T-helper 1 cell (primary cell): ENCODE measurements around the gene TEAD1.

Experiments used
- DNase-seq, 5 donors: peaks; one replicate each; pipeline ENCODE4 v3.0.0-alpha.2; 2012 to 2020

The TEAD1 gene

DNA sequence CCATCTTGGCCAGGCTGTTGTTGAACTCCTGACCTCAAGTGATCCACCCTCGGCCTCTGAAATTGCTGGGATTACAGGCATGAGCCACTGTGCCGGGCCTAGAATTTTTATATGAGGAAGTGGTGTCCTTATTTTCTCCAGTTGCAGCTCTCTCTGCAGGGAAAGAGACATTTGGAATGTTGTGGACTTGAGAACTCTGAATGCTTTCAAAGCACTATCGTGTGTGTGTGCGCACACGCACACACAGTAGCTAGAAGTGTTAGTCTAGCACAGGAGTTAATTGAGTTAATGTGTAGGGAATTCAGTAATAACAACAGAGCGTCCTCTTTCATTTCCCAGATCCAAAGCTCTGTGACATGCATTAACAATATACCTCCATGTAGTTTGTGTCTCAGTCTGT, 170.9 kb downstream of the TEAD1 start:
- no peak for DNase-seq

DNA sequence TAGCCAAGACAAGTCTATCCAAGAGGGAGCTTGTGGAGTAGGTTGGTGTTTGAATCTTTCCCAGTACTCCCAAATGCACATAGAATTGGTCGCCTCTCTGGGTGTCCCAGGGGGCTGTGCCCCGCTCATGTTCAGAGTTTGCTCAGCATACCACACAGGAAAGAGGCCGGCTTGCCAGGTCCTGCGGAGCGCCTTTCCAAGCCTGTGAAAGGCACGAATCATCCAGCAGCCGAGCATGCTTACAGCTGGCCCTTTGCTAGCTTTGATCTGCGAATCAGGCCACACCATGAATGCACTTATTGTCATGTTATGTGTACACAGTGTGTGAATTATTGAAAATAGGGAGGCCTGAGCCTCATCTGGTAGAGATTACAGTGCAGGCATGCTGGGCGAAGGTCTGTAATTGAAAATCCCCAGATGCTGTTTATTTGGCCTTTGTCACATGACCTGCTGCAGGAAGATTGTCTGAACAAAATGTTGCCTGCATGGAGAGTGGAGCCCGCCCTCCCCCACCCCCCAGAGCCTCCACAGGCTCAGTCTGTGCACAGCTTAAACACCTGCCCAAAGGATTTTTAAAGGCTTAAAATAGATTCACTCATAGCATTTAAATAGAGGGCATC, 171.6 kb downstream of the TEAD1 start:
- no peak for DNase-seq

DNA sequence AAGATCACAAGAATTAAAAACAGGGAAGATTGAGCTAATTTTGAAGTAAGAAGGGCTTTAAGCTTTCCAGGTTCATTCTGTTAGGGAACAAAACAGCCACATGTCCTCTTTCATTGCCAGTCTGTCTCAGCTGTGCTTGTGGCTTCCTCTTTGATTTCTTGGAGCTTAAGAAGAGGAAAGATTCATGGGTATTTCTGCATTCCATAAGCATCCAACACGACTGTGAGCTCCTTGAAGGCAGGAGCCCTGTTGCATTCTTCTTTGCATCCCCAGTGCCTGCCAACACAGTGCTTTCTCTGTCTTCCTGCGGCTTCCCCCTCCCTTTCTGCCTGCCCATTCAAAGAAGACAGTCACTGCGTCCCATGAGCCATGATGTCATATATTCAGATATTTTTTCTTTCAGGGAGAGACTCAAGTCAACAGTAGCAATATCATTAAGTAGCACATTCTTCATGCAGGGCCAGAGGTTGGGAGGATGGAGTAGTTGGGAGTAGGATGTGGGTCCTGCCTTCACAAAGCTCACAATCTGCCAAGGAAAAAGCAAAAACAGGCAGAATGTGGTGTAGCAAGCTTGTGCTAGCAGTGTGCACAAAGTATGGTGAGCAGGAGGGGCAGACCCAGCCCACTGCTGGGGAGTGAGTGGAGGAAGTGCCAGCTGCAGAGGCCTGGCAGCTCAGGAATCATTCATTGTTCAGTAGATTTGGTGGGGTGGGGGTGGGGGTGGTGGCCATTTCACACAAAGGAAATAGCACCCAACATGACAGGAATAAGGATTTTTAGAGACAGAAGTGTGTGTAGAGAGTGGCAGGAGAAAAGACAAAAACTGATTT, 172.8 kb downstream of the TEAD1 start:
- no peak for DNase-seq

DNA sequence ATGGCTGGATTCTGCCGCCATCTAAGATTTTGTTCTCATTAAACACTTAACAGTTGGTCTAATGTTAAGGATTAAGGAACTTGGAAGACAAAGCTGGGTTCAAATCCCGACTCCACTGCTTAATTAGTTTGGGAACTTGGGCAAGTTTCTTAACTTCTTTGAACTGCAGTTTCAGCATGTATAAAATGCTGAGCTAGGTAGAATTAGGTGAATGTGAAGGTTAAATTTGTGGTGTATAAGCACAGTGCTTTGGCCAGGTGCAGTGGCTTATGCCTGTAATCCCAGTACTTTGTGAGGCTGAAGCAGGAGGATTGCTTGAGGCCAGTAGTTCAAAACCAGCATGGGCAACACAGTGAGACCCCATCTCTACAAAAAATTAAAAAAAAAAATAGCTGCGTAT, 174.2 kb downstream of the TEAD1 start:
- no peak for DNase-seq

DNA sequence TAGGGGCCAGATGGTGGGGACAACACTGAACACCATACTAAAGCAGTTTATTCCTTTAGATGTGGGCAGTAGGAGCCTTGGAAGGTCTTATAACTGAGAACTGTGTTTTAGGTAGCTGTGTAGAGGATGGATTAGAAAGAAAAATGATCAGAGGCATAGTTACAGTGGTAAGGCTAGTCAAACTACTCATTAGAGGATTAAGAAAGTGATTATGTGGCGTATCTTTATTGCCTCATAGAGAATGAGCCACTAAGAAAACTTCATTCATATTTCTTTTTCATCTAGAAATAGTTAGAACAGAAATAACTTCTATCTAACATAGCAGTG, 179.1 kb downstream of the TEAD1 start:
- DNase-seq, result no peak

DNA sequence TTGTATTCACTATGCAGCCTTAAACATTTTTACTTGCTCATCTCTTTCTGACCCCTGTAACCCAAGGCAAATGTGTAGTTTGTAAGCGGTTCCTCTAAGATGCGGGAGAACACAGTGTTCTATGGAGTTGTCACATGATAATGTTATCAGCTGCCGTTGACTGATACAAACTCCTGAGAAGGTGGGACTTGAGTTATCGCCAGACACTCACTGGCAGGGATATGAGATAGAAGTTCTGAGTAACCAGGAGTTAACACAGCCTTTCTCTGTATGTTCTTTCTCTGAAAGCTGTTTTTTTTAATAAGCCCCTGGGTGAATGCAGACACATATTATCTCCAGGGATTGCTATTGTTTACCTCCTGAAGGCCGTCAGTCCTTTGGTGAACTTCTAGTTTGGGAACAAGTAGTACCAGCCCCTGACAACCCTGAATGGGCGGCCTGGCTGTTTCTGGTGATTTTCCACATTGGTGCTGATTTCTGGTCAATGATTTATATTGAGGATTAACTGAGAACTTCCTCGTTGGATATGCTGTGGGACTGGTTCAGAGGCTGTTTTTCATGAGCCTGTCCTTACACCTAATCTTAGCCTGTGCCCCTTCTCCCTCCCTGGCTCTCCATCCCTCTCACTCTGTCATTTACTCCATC, 179.6 kb downstream of the TEAD1 start:
- no peak for DNase-seq

DNA sequence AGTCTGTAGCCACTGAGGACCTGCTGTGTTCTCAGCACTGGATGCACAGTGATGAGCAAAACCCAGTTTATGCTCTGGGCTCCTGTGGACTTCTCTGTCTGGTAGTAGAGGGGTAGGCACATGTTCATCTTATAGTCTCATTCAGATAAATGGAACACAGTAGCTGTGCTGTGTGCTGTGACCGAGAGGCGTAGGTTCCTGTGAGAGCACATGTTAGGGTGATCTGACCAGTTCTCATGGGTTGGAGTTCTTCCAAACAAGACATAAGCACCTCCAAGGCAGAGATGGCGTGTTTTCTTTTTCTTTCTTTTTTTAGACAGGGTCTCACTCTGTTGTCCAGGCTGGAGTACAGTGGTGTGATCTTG, 180.1 kb downstream of the TEAD1 start:
- no peak for DNase-seq

DNA sequence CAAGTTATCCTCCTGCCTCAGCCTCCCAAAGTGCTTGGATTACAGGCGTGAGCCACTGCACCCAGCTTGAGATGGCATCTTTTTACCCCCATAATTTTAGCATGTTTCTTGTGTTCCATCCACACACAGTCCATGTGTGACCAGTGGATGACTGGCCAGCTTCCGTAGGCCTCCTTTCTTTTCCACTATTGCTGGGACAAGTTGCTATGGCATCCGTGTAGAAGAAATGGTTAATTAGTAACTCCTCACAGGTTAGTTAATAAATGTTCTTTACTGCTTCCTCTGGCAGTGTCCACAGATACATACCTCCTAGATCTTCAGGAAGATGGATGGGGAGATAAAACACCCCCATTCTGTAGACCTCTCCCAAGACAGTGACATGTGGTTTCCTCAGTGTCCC, 180.6 kb downstream of the TEAD1 start:
- no peak for DNase-seq

DNA sequence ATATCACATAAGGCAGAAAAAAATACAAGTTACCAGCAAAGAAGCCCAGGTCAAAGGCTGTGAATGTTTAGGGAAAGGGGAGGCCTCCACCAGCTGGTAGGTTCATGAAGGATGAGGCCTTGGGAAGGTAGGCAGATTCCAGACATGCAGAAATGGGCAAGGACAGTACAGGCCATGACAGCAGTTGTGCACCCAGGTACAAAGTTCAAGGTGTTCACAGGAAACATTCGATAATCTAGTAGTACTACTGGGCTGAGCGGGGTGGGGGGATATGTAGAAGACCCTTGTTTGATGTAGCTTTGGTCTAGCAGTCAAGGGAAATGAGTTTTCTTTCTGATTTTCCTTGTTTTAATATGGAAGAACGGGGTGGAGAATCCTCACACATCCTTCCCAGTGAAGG, 182.1 kb downstream of the TEAD1 start:
- no peak for DNase-seq

DNA sequence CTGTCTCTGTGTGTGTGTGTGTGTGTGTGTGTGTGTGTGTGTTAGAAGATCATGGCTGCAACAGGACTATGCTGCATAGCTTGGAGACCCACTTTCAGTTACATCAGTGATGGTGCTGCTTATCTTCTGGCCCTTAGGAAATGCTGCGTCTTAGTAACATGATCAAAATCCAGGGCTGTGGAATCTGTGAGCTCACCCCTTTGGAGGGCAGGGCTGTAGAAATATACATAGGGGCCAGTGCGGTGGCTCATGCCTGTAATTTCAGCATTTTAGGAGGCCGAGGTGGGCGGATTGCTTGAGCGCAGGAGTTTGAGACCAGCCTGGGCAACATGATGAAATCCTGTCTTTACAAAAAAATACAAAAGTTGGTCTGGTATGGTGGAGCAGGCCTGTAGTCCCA, 183.4 kb downstream of the TEAD1 start:
- DNase-seq, result no peak

DNA sequence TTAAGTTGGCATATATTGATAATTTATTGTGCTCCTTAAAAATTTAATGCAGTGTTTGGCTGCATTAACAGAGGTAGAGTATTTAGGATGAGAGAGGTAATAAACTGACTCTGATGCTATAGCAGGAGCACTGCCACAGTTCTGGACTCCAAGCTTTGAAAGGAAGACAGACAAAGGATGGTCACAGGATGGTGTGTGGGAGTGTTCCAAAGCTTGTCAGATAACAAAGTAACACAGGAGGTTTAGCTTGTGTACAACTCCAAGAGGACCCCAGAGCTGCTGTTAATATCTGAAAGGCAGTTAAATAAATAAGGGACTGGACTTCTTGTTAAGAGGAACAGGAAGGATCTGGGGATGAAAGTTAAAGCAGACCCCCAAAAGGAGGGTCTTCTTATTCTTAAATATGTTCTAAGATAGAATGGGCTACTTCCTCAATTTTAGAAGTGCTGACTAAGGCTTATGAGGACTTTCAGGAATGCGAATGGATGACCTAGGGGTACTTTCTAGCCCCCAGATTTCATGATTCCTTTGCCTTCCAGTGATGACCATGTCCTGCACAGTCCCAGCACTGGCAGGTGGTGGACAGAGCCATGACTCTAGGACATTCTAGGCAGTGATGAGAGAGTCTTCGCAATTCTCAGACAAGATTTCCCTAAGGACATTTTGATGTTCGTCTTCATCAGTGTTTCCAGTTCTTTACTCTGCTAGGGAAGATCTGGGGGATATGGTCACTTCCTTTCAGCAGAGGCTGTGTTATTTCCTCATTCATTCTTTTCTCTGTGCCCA, 185.8 kb downstream of the TEAD1 start:
- no peak for DNase-seq

DNA sequence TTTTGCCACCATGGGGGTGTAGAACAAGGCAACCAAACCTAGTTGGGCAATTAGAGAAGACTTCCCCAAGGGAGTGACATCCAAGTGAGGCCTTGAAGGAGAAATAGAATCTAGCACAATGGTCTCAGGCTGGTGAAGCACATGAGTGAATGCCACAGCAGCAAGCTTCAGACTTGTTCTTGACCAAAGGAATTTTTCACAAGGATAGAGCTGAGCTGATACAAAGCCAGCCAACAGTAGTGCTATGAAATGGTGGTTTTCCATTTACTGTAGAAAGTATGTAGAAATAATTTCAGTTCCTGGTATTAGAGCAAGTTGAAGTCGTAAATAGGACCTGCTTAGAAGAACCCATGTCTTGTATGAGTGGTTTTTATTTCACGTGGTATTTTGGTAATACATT, 186.6 kb downstream of the TEAD1 start:
- no peak for DNase-seq

DNA sequence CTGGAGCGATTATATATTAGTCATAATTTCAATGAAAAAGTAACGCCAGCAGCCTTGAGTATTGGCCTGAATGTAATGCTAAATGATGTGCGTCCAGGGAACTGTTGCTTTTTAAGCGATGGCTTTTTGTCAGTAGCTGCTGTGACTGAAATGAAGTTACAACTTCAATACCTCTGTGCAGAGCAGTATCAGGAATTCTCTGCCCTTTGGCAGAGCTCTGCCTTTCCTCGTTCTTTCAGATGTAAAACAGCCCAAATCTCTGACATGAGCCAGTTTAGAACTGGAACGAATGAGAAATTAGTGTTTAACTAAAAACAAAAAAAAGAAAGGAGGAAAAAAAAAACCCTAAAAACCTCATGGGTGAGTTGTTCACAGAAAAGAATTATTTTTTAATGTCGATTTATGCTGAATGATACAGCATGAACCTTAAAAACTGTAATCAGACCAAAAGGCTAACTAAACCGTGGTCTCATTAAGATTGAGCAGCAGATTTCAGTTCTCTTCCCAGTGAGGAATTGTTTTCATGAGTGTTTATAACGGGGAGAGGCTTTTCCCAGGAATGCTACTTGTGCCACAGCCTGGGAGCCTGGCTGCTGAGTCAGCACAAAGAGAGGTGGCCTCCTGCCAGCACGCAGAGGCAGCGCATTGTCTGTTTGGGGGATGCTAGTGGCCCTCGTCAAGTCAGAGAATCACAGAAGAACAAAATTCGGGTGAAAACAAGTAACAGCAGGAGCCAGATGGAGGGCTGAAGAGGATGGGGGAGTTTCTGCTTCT, 188.7 kb downstream of the TEAD1 start:
- DNase-seq, result no peak

DNA sequence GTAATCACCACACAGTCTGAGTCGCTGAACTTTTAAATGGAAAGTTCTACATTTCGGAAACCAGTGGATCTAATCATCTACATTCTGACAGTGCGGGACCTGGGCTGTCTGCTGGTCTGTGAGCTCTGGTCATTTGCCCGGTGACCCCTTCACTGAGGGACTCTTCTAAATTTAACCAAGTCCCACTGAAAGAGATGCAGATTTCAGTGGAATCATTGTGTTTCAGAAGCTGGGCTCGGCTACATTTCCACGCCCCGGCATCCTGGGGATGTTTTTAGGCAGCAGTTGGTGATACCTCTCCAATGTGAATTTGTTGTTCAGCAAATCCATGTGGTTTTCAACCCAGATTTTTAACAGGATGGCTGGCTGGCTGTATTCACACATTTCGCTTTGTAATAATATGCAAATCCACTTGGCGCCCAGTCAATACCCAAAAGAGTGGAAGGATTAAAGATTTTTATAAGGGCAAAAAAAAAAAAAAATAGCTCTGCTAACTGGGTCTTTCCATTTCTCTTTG, 189.4 kb downstream of the TEAD1 start:
- no peak for DNase-seq

DNA sequence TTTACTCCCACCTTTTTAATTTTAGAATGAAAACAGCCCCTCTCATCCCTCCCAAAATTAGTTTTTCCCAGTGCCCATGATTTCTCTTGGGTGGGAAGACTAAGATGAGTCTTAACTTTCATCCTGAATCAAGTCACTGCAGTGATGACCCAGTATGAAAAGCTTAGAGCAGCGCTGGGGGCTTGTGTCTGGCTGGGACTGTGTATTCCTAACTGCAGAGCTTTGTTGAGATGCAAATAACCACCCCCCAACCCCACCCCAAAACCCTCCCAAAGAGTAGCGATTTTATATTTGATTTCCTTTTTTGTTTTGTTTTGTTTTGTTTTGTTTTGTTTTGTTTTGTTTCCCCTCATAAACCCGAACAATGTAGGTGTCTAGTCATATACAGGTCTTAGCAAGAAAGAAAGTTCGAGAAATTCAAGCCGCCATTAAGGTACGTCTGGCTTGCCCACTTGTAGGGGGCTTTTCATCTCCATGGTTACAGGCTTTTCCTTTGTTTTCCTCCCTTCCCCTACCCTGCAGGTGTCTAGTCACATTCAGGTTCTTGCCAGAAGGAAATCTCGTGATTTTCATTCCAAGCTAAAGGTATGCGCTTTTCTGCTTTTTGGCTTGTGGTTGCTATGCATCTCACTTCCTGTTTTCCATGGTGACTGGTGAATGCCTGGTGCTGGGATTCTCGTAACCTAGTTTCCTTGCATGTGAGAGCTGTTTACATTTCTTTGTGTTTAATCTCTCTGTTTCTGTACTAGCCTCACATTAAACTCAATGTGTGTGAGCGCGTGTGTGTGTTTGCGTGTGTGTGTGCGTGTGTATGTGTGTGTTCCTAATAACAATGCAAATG, 190.3 kb downstream of the TEAD1 start:
- DNase-seq, result no peak

DNA sequence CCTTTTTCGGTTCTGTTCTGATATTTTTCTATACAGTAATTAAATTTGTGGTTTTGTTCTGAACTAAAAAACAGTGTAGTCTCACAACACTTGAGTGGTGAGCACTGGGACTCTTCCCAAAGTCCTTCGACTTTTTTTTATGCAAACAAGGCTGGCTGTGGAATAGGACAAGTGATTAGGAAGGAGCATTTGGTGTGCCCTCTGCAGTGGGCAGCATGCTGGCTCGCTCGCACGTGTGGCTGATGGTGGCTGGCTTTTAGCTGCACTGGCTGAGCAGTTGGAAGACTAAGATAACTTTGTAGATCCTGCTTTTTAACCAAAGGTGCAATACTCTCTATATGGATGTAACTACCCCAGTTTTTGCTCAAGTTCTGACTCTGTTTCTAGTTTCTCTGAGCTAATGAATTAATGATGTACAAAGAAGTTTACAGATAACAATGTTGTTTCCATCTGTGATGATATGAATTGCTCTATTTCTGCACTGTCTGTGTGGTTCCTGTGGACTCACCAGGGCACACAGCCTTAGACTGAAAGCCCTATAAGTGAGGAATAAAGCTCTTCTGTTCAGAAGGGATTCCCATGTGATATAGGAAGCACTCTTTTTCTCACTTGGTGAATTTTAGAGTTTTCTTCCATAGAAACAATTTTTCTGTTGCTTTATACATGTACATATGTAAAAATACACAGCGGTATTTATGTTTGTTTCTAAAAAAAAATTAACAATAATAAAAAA, 191.8 kb downstream of the TEAD1 start:
- DNase-seq, result no peak

DNA sequence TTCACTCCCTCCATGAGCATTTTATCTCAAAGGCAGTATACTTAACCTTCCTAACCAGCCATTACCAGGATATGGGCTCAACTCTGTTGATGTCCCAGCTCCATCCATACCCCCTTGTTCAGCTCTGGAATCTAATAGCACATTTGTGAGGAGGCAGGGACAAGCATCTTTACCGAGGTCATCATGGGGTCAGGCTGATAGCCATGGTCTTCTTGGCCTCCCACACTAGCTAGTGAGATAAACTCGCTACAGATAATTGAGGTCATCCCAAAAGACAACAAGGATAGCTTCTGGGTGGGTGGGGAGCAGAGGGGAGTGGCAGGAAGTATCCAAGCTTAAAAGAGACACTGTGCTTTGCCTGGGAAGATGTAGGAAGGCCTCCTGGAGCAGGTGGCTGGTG, 193.3 kb downstream of the TEAD1 start:
- DNase-seq, result no peak

DNA sequence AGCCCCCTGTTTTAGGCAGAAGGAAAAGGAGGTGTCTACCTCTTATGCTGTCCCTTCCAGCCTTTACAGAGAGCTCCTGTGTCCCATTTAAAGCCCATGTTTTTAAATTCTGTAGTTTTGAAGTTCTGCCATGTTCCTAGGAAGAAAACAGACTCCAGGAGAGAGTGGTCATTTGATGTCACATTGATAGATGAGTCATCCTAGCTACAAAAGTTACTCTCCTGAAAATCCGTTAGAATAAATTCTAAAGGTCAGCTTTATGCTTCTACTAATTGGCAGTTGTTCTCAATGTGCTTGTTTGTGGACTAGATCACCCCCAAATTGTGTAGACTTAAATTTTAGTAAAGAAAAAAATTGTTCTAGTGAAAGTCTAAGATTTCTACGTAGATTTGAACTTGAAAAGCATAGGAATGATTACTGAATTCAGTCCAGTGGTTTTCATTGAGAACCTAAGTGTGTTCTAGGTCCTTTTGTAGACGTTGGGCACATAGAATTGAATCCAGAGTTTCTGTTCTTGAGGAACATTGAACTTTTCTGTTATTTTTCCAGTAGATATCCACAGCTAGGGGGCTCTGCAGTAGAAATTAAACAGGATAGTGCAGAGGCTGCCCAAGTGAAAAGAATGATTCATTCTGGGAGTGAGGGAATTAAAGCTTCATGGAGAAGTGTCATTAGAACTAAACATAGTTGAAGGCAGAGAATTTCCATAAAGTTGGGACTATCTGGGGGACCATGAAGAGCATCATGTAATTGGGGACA, 194.3 kb downstream of the TEAD1 start:
- no peak for DNase-seq

DNA sequence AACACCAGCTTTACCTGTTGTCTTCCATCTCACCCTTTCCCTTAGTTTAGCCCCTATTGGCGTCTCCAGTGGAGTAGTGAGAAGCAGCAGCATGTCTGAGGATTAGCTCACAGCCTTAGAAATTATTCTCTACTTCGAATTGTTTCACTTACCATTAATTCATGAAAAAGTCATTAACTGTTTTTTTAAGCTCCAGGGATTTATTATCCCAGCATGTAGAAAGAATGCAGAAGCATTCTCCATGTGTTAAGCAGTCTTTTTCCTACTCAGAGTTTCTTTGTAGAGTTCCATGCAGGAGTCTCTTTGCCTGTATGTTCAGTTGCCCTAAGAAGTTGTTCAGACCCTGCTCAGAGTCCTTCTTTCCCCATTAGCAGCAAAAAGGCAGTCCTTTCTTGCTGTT, 197.0 kb downstream of the TEAD1 start:
- no peak for DNase-seq

DNA sequence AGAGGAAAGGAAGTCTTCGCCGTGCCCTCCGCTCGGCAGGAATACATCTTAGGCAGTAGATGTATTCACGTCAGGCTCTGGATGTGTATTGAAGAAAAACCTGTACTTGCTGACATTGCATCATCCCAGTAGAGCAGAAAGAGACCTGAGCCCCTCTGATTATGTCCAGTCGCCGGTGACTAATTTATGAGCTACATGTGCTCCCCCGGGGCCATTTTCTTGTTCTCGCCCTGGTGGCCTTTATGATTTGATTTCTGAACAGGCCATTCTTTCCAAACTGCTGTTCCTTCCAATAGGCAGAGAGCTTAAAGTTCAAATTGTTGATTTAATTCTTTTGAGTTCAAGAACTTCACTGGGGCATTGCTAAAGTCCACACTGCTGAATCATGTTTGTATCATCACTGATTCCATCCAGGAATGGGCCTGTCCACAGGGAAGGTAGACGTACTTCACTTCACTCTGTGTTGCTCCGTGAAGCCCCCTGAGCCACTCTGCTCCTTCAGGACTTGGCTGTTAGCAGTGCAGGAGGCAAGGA, 197.6 kb downstream of the TEAD1 start:
- DNase-seq, result no peak
